Measurements from ENCODE around the gene PPP3CA. TPM values are rescaled to one million over a fixed set of nuclear protein-coding genes. Genes with fewer than 3 reads are reported as not detected.

PPP3CA gene
- polyA plus RNA-seq, 1 donor (not counting 4 experiments of a cell fraction or from before 2014, with no cell fraction given), result 43.3 TPM

GRCh38 chr4:101242441-101242840 is 104.9 kb downstream of the PPP3CA start:
- Histone ChIP-seq H3K9ac (ENCODE audit: control insufficient read depth, extremely low read depth, insufficient read depth, low read length) (no peak overlapping the region), H2AFZ (ENCODE audit: control insufficient read depth, low read length) (no peak overlapping the region), H3K79me2 (ENCODE audit: control insufficient read depth, insufficient read depth, low read length) (peaks cover 71% of the 10 kb centered on the region), H3K4me3 (ENCODE audit: control insufficient read depth in 2 of 3, extremely low read depth in 1 of 3, insufficient read depth in 2 of 3, low read depth in 1 of 3, low read length in 3 of 3) (no peak overlapping the region), H3K4me1 (ENCODE audit: control insufficient read depth, extremely low read depth, insufficient read depth, low read length) (peaks cover 17% of the 10 kb centered on the region), H3K27ac (ENCODE audit: control insufficient read depth, insufficient read depth, low read length) (no peak overlapping the region), H3K36me3 (ENCODE audit: control insufficient read depth in 2 of 2, extremely low read depth in 1 of 2, insufficient read depth in 2 of 2, low read length in 2 of 2) (no peaks in the 10 kb centered on the region), H4K20me1 (ENCODE audit: control insufficient read depth, extremely low read depth, insufficient read depth, low read length) (no peaks in the 10 kb centered on the region), H3K27me3 (ENCODE audit: control insufficient read depth, extremely low read depth, insufficient read depth, low read length) (no peaks in the 10 kb centered on the region), H3K9me1 (ENCODE audit: control insufficient read depth, extremely low read depth, insufficient read depth, low read length) (no peaks in the 10 kb centered on the region), H3K9me3 (ENCODE audit: control insufficient read depth, low read depth, low read length) (no peaks in the 10 kb centered on the region), H3K4me2 (ENCODE audit: control insufficient read depth, extremely low read depth, insufficient read depth, low read depth, low read length) (no peak overlapping the region)
- FAIRE-seq (no peak), DNase-seq (ENCODE audit: low read depth, low spot score) (no peak)
- dilution Hi-C loops (cut with MboI; ENCODE audit: extremely low pct_ligation_motif_present, low sequenced_read_pairs), result no loop called here
- TF ChIP-seq CTCF (optimal IDR thresholded peaks at IDR 0.05 in 1 of 3, IDR thresholded peaks at IDR 0.05 in 1 of 3, conservative IDR thresholded peaks at IDR 0.05 in 1 of 3; ENCODE audit: extremely low read depth in 1 of 3, insufficient read depth in 2 of 3, low read length in 3 of 3) (no peak), EZH2 (IDR thresholded peaks at IDR 0.05; ENCODE audit: low read length) (no peak)

- Histone ChIP-seq H3K27me3 (ENCODE audit: control insufficient read depth, extremely low read depth, insufficient read depth, low read length) (no peaks in the 10 kb centered on the region), H3K9me1 (ENCODE audit: control insufficient read depth, extremely low read depth, insufficient read depth, low read length) (no peaks in the 10 kb centered on the region), H3K4me2 (ENCODE audit: control insufficient read depth, extremely low read depth, insufficient read depth, low read depth, low read length) (no peak overlapping the region), H2AFZ (ENCODE audit: control insufficient read depth, low read length) (no peak overlapping the region), H3K27ac (ENCODE audit: control insufficient read depth, insufficient read depth, low read length) (no peak overlapping the region), H3K9ac (ENCODE audit: control insufficient read depth, extremely low read depth, insufficient read depth, low read length) (no peak overlapping the region), H3K36me3 (ENCODE audit: control insufficient read depth in 2 of 2, extremely low read depth in 1 of 2, insufficient read depth in 2 of 2, low read length in 2 of 2) (no peaks in the 10 kb centered on the region), H4K20me1 (ENCODE audit: control insufficient read depth, extremely low read depth, insufficient read depth, low read length) (no peaks in the 10 kb centered on the region), H3K79me2 (ENCODE audit: control insufficient read depth, insufficient read depth, low read length) (peaks cover 77% of the 10 kb centered on the region), H3K9me3 (ENCODE audit: control insufficient read depth, low read depth, low read length) (no peaks in the 10 kb centered on the region), H3K4me1 (ENCODE audit: control insufficient read depth, extremely low read depth, insufficient read depth, low read length) (peaks cover 17% of the 10 kb centered on the region), H3K4me3 (ENCODE audit: control insufficient read depth in 2 of 3, extremely low read depth in 1 of 3, insufficient read depth in 2 of 3, low read depth in 1 of 3, low read length in 3 of 3) (no peak overlapping the region)
- dilution Hi-C loops (cut with MboI; ENCODE audit: extremely low pct_ligation_motif_present, low sequenced_read_pairs), result no loop called here
- DNase-seq (ENCODE audit: low read depth, low spot score) (no peak), FAIRE-seq (no peak)
- no peak for TF ChIP-seq CTCF (optimal IDR thresholded peaks at IDR 0.05 in 1 of 3, IDR thresholded peaks at IDR 0.05 in 1 of 3, conservative IDR thresholded peaks at IDR 0.05 in 1 of 3; ENCODE audit: extremely low read depth in 1 of 3, insufficient read depth in 2 of 3, low read length in 3 of 3)
- no peak for TF ChIP-seq EZH2 (IDR thresholded peaks at IDR 0.05; ENCODE audit: low read length)
Measured at GRCh38 chr4:101240099-101240498, 107.2 kb downstream of the PPP3CA start.
